NOMO-1 (cell line): ENCODE results near the gene BCR.

Experiments used
- DNase-seq, 2 experiments: peaks; one replicate each; lab custom pipeline; 2025; ENCODE audit not compliant: unreplicated experiment in 2 of 2; lab: John Stamatoyannopoulos, UW

BCR gene

DNA sequence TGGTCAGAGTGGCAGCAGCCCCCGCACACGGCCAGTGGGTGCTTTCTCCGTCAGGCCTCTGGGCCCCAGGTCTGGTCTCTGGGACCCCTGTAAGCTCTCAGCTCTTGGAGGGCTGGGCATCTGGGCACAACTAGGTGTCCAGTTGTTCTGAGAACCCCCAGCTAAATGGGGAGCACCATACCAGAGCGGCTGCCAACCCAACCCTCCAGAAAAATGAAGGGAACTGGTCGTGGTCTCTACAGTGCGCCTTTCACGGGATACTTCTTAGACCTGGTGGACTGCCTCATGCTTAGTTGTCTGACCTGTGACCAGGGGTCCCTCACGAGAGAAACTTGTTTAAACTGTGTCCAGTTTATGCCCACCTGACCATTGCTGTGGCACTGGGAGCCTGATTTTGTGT, 104.9 kb downstream of the BCR start:
- DNase-seq = no peak

DNA sequence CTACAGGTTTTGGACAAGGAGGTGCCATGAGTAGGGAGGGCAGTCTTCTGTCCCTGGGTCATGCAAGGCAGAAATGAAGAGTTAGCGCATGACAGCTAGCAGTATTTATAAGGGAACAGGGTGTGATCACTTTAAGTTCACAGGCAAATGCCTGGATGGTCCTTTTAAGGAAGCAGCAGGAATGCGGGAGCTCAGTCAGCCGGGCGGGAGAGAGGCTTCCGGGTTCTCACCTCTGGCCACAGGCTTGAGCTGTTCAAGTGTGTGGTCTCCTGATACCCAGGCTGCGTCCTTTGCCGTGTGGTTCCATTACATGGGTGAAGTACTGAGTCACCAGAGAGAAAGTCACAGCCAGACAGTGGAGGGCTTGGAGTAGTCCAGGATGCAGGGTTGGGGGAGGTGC, 105.4 kb downstream of the BCR start:
- no peak for DNase-seq

DNA sequence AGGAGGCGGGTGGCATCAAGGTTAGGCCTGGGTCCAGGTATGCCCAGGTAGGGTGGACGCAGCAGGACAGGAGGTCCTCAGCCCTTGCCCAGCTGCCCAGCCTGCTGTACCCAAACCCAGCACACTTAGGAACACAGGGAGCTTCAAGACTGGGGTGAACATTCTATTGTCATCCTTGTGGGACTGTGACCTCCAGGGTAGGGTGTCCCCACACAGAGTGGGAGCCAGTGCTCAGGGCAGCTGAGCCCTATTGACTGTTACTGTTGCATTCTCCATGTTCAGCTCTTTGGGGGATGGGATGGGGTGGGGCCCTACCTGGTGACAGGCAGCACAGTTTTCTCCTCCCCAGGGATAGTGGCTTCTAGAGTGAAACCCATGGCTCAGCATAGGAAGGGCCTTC, 106.0 kb downstream of the BCR start:
- no peak for DNase-seq

DNA sequence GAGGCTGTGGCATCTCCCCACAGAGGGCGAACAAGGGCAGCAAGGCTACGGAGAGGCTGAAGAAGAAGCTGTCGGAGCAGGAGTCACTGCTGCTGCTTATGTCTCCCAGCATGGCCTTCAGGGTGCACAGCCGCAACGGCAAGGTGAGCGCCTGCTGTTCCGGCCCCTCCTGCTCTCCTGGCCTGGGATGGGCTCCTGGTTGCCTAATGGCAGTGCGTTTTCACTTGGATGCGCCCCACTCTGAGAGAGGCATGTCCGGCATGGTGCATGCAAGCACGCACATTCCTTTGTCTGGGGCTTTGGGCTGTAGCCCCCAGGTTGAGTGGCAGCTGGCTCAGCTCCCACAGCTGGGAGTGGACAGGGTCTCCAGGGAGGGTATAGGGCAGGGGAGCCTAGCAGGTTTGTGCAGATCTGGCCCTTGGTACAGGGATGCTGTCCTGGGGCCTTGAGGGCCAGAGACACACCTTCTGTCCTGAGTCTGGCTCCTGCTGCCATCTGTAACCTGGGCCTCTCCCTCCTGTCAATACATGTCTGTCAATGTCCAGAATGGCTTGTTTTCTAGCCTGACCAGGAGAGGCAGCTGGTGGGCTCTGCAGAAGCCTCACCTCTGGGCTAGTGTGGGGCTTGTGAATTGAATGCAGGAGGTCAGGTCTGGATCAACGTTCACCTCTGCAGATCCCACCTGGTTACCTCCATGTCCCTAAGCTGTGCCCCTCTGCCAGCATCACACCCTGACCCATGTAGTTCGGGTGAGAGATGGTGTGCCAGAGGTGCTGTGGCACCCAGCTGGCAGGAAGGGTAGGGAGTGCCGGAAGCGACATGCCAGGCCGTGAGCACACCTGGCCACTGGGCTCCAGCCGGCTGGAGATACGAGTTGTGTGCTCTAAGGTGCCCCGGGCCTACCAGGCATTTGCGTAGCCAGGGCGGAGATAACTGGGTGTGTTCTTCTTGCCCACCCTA, 107.1 kb downstream of the BCR start:
- DNase-seq = no peak

DNA sequence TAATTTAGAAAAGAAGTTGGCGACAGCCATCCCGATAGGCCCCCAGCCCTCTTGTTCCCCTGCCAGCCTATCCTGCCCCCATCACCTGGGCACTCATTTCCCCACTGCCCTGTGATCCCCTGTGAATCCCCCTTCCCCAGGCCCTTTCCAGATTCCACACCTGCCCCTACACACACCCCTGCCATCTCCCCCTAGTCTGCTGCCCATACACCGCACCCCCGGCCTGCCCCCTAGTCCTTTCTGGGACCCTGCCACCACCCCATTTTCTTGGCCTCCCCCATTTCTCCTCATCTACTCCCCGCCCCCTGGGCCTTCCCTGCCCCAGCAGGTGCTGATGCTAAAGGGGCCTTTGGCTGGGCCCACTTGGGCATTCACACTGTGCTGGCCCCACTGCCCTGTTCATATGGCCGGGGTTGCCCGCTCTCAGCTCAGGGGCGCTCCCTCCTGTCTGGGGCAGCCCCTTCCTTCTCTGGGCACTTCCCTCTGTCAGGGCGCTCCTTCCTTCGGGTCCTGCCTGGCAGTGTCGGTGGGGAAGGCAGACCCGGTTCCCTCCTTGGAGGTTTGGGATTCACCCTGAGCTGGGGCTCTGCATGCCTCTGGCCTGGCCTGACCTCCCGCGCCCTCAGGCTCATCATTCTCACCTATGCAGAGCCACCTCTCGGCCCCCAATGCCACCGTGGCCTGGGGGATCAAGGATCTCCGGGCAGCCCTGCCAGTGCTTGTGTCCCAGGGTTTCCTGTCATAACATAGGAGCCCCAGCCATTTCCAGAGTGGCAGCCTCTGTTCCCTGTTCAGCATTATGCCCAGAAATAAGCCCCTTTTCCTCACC, 108.2 kb downstream of the BCR start:
- DNase-seq = no peak

DNA sequence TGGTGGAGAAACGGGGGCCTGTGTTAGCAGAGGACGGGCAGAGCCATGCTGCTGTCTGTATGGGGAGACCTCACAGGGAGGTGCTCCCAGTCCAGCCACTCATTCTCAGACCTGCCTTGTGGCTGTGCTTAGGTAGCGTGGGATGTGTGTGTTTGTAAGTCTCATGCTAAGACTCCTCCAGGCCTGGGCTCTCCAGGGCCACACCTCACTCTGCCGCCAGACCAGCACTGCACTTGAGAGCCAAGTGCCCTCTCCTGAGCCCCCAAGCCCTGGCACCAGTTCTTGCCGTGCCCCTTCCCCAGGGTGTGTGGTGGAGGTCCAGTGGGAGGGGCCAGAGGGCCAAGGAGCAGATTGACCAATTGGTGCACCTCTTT, 108.8 kb downstream of the BCR start:
- DNase-seq = no peak

DNA sequence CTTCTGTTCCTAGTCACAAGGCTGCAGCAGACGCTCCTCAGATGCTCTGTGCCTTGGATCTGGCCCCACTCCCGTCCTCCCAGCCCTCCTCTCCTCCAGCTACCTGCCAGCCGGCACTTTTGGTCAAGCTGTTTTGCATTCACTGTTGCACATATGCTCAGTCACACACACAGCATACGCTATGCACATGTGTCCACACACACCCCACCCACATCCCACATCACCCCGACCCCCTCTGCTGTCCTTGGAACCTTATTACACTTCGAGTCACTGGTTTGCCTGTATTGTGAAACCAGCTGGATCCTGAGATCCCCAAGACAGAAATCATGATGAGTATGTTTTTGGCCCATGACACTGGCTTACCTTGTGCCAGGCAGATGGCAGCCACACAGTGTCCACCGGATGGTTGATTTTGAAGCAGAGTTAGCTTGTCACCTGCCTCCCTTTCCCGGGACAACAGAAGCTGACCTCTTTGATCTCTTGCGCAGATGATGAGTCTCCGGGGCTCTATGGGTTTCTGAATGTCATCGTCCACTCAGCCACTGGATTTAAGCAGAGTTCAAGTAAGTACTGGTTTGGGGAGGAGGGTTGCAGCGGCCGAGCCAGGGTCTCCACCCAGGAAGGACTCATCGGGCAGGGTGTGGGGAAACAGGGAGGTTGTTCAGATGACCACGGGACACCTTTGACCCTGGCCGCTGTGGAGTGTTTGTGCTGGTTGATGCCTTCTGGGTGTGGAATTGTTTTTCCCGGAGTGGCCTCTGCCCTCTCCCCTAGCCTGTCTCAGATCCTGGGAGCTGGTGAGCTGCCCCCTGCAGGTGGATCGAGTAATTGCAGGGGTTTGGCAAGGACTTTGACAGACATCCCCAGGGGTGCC, 109.8 kb downstream of the BCR start:
- DNase-seq = peak; percentile 5

DNA sequence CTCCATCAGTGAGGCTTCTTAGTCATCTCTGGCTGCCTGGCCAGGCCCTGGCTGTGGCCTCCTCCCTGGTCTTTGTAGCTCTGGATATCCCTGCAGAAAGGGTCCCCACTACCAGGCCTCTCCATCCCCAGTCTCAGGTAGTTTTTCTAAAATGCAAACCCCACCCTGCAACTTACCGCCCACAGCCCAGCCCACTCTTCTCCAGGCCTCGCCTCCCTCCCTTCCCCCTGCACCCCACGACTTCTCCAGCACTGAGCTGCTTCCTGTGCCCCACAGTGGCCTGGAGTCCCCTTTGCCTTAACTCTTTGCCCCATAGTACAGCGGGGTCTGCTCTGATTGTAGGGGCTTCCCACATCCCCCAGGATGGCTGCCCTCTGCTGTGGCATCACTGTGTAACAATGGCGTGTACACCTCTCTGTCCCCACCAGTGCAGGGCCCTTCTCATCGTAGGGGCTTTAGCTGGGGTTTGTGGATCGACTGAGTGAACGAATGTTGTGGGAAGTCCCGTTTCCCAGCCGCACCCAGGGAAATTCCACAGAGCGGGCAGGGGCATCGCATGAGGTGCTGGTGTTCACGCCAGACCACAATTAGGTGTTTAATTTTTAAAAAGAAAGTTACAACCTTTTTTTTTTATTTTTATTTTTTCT, 111.6 kb downstream of the BCR start:
- DNase-seq = no peak

DNA sequence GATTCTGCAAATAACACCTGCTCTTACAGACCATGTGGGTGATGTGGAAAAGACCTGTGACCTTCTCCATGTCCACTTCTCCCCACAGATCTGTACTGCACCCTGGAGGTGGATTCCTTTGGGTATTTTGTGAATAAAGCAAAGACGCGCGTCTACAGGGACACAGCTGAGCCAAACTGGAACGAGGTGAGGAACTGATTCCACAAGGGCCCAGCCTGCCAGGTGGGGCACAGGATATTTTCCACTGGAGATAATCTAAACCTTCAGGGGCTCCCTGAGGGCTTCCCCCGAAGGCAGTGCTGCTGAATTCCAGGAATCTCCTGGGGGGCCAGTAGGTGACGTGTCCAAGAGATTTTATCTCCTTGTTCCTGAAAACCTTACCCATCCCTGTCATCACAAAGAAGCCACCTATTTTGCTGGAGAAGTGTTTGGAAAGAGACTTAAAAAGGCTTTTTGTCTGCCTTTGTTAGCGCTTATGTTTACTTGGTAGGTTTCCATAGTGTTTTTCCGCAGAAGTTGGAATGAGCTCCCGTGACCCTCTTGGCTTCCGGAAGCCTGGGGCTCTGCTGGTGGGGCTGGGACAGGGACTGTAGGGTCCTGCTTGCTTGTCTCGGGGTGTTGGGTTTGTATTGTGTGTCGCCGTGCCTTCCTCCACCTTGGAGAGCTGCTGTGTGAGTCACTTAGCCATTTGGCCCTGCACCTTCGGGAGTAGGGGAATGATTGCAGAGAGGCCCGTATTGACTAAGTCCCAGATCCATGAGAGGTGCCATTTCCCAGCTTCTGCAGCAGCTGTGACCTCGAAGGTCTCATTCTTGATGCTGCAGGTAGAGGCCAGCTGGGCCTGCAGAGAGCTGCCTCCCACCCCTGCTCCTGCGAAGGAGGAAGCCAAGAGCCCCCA, 112.4 kb downstream of the BCR start:
- no peak for DNase-seq

DNA sequence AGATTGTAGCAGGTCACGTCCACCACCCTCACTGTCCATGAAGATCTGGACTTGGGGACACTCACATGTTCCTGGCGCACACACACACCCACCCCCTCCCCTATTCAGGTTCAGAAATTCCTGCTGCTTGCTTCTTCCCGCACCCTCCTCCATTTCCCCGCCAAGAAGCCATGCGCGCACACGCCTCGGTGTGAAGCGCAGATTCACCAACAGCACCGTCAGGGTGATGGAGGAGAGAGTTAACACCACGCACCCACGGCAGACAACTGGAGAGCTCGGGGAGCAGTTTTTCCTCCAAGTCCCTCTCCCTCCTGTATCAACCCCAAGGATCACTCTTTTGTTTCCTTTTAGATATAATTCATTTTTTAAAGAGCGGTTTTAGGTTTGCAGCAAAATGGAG, 113.4 kb downstream of the BCR start:
- DNase-seq = no peak

DNA sequence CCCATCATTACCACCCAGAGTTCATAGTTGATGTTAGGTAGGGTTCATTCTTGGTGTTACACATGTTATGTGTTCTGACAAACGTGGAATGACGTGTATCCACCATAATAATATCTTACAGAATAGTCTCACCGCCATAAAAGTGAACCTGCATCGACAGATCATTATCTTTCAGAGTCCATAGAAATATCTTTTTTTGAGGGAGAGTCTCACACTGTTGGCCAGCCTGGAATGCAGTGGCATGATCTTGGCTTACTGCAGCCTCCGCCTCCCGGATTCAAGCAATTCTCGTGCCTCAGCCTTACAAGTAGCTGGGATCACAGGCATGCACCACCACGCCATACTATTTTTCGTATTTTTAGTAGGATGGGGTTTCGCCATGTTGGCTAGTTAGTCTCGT, 113.9 kb downstream of the BCR start:
- no peak for DNase-seq

DNA sequence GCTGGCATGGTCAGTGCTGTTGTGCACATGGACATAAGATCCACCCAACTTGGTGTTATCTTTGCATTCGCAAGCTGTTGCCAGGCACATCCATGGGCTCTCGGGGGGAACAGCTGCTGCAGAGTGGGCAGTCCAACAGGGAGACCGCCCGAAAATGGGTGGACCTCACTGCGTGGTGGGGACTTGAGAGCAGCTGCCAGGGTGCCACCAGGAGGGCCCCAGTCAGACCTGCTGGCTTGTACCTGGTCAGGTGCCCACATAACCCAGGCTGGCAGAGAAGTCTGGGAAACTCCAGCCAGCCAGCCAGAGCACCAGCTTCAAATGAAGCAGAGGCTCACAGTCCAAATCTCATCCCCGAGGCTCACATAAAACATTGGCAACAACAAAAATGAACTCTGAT, 120.2 kb downstream of the BCR start:
- no peak for DNase-seq

DNA sequence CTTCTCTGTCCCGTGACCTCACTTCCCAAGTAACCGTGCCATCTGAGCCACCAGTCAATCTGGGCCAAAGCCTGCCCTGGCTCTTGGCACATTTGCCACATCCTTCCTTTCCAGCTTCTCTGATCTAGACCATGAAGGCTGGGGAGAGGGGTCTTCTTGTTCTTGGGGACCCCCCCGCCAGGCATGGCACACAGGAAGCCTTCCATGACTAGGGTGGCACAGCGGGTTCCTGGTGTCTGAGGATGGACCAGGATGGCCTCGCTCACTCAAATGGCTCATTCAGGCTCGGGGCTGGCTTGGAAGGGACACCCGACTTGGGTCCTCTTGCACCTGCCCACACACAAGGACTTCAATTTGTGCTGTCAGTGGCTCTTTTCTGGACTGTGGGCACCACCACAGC, 121.3 kb downstream of the BCR start:
- no peak for DNase-seq

DNA sequence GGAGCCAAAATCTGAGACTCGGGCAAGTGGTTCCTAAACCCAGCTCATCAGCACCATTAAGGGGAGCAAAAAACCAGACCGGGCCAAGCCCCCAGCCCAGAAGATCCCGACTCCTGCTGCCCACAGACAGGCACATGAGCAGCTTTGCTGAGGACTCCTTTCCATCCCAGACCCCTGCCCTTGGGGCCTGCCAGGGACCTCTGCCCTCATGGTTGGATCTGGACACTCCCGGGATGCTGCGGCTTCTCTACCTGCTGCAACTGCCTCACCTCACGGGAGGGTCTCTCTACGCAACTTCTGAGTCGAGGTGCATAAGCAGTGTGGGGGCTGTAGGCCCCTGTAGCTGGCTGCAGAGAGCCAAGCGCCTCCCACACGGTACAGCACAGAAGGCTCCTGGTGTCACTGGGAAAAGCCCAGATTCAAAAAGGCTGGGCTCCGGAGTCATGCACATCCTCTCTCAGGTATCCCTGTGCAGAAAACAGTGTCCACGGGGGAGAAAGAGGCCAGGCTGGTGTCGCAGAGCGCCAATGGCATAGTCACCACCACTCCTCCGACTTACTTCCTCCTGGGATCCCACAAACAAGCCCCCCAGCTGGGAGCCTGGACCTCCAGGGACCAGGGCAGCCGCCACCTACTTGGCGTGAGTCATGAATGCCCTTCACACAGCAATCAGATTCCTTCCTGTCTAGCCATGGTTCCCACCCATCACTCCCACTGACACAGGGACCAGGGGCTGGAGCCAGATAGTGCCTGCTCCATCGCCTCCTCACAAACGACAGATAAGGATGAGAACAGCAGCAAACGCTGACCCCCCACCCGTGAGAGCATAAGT, 122.1 kb downstream of the BCR start:
- no peak for DNase-seq

DNA sequence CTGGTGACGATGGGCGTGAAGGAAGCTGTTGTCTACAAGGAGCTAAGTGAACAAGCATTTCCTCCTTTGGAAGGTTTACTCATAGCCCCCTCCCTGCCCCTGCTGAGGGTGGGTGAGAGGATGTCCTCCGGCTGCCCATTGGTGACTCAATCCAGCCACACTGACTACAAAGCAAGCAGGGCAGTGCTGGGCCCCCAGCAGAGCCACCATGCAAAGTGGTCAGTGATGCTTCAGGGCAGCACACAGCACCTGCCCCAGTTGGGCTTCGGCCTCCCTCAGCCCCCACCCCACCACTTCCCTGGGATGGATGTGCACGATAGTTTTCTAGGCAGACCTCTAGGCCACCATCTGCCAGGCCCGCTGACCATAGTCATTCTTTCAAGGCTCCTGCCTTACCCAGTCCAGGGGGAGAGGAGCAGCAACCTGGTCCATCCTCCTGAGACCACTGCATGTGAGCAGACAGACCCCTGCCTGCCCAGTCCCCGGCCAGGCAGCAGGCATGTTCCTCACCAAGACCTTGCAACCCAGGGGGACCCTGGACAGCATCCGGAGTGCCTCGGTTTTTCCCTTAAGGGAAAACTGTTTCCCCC, 125.1 kb downstream of the BCR start:
- no peak for DNase-seq

DNA sequence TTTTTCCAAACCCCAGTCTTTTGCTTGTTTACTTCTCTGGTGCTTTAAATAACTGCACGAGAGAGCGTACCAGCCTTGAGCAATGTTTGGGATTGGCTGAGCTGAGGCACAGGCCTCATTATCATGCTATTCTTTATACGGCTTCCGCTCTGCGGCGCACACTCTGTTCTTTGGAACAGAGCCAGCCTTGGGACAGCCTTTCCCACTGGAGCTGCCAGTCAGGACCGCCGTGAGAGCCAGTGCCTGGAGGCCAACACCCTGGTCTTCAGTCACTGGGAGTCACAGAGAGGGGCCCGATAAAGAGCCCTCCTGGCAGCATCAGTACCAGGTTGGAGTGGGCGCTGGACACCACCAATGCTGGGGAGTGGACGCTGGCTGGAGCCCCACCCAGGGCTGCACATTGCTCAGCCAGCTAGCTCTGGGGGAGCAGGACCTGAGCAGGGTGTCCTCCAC, 125.6 kb downstream of the BCR start:
- DNase-seq = no peak

DNA sequence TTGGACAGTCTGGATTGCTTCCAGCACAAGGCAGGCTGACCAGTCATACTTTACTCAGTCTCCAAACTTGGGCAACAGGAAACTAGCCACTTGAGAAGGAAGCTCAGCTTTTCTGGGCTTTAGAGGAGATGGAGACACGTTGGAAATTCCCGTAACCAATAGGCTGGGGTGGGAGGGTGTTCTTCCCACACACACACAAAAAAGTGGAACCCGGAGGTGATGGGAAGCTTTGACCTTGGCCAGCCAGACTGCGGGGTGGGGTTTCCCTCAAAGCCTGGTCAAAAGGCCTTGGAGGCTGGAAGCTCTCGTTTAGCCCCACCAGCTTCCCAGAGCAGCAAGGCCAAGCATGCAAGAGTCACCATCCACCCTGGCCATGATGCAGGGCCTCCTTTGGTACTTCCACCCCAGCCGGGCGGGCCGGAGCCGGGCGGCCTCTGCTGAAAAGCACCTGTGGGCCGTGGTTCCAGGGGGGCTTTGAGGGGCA, 126.2 kb downstream of the BCR start:
- no peak for DNase-seq

DNA sequence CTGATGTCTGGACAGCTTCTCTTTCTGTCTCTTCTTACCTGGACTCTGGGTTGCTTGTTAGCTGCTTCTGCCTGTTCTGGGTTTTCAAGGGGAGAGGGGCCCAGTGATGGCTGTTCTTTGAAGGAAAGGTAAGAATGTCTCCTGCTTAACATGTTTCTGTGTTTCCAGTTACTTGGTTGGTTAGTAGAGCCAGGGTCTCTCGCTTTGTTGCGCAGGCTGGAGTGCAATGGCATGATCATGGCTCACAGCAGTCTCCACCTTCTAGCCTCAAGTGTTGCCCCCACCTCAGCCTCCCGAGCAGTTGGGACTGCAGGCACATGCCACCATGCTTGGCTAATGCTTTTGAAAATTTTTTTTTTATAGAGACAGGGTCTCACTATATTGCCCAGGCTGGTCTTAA, 126.6 kb downstream of the BCR start:
- DNase-seq = no peak
